ENCODE measurements around the gene RAD23B.

RAD23B gene

GRCh38 chr9:107332883-107333282 lies 49.8 kb downstream of the RAD23B start:
- H3K4me3 ChIP-seq (replicated peaks in 1 of 2; ENCODE audit: low read depth in 2 of 2, low read length in 2 of 2), result no peak overlapping the region
- TF ChIP-seq CTCF (IDR thresholded peaks at IDR 0.05; ENCODE audit: low read depth, low read length), result no peak
- DNase-seq (ENCODE audit: low read depth in 2 of 2), result no peak

GRCh38 chr9:107333363-107333762 lies 50.3 kb downstream of the RAD23B start:
- no peak for DNase-seq (ENCODE audit: low read depth in 2 of 2)
- no peak overlapping the region for H3K4me3 ChIP-seq (replicated peaks in 1 of 2; ENCODE audit: low read depth in 2 of 2, low read length in 2 of 2)
- TF ChIP-seq CTCF (IDR thresholded peaks at IDR 0.05; ENCODE audit: low read depth, low read length), result no peak

- no peak for DNase-seq (ENCODE audit: low read depth in 2 of 2)
- no peak overlapping the region for H3K4me3 ChIP-seq (replicated peaks in 1 of 2; ENCODE audit: low read depth in 2 of 2, low read length in 2 of 2)
- TF ChIP-seq CTCF (IDR thresholded peaks at IDR 0.05; ENCODE audit: low read depth, low read length), result no peak
Observed at GRCh38 chr9:107334103-107334776, 51.2 kb downstream of the RAD23B start.

- no peak for DNase-seq (ENCODE audit: low read depth in 2 of 2)
- TF ChIP-seq CTCF (IDR thresholded peaks at IDR 0.05; ENCODE audit: low read depth, low read length), result no peak
- no peak overlapping the region for H3K4me3 ChIP-seq (replicated peaks in 1 of 2; ENCODE audit: low read depth in 2 of 2, low read length in 2 of 2)
Observed at GRCh38 chr9:107335331-107335730, 52.3 kb downstream of the RAD23B start.

GRCh38 chr9:107336718-107337360 lies 53.8 kb downstream of the RAD23B start:
- peak; percentile 62 to 73 for DNase-seq (ENCODE audit: low read depth in 2 of 2)
- H3K4me3 ChIP-seq (replicated peaks in 1 of 2; ENCODE audit: low read depth in 2 of 2, low read length in 2 of 2), result no peak overlapping the region
- TF ChIP-seq CTCF (IDR thresholded peaks at IDR 0.05; ENCODE audit: low read depth, low read length), result no peak

GRCh38 chr9:107337676-107338590 lies 54.9 kb downstream of the RAD23B start:
- DNase-seq (ENCODE audit: low read depth in 2 of 2), result peak in 1 of 2 donors; percentile 19
- H3K4me3 ChIP-seq (replicated peaks in 1 of 2; ENCODE audit: low read depth in 2 of 2, low read length in 2 of 2), result no peak overlapping the region
- no peak for TF ChIP-seq CTCF (IDR thresholded peaks at IDR 0.05; ENCODE audit: low read depth, low read length)
